CD4-positive, alpha-beta T cell treated with Interleukin-17A for 4 hours (primary cell): Measurements from ENCODE around the gene ZNF654.
"Not testable (repeated sequence)": the region's sequence is repeated elsewhere in the genome, so short reads cannot be mapped to it uniquely, and the experiment has no call there.

ENCODE experiments used
- DNase-seq: peaks from one replicate; pipeline ENCODE4 v3.0.0-alpha.2; 2020; ENCODE audit warnings: mixed read lengths

Gene ZNF654

GRCh38 chr3:88058581-88059379 lies at the start of gene ZNF654, which contains the start of gene CGGBP1:
ZNF654 (plus strand) TSS chr3:88059255; CDS start chr3:88059320, 65 bp downstream.
CGGBP1 (minus strand) TSS chr3:88059005; CDS start chr3:88055976, 3,029 bp downstream.
- DNase-seq = peak; percentile 99

GRCh38 chr3:88010810-88011209 lies 48.2 kb upstream of the ZNF654 start:
- no peak for DNase-seq

- DNase-seq = no peak
Observed at GRCh38 chr3:88013592-88013991, 45.5 kb upstream of the ZNF654 start.

GRCh38 chr3:88015656-88016055 lies 43.4 kb upstream of the ZNF654 start:
- DNase-seq = not testable (repeated sequence)

GRCh38 chr3:88019024-88019423 lies 40.0 kb upstream of the ZNF654 start:
- DNase-seq = no peak

DNA sequence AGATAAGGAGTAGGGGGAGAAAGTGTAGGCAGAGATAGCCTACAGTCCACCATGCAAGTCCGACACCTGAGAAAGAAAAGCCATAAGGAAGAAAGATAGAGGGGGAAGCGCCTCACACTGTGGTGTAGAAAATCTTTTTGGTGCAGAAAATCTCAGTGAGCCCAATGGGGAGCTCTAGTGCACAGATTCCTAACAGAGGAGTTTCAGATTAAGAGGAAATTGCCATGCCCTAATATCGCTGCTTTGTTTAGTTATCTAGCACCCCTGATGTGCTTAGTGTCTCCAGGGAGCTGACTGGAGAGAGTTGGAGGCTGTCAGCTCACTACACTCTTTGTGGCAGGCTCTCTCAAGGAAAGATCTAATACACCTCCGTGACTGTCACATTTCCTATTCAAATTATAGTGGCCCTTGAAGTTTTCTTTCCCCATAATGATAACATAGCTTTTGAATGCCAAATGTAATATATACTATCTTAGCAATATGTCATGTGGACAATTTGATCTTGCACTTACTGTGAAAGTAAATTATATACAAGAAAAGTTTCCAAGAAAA lies 34.0 kb upstream of the ZNF654 start:
- DNase-seq = no peak

GRCh38 chr3:88028876-88029275 lies 30.2 kb upstream of the ZNF654 start:
- DNase-seq = no peak

GRCh38 chr3:88030210-88030609 lies 28.8 kb upstream of the ZNF654 start:
- DNase-seq = no peak

DNA sequence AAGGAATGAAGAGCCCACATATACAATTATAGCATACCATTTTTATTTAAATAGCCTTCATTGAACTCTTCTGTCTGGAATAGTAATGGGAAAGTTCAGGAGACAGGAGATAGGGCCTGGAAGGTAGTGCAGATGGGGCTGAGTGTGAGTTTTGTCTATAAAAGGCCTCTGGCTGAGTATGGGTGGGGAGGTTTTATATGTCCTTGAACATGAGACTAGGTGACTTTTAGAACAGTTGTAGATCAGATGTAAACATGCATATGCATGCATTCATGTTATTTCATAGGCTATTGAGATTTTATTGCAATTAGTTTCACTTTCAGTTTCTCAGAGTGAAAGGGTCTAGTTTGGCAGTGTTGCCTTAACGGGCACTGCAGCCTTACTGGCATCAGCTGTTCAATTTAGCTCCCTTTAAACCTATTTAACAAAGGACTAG lies 27.4 kb upstream of the ZNF654 start:
- peak; percentile 47 for DNase-seq

DNA sequence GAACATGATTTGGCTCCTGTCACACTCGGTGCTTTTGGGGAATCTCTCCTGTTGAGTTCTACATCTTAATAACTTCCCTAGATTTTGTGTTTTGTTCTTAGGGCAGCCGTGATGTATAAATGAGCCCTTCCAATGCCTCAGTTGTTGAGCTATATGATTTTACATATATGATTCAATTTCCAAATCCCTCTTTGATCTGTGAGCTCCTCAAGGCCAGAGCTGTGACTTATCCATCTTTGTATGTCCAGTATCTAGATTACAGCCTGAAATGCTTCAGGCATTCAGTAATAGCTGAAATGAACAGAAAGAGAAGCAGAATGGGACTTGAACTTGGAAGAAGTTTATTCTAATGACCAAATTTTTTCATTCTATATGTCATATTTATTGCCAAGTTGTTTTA lies 26.8 kb upstream of the ZNF654 start:
- no peak for DNase-seq

- DNase-seq = no peak
Observed at GRCh38 chr3:88033079-88033478, 26.0 kb upstream of the ZNF654 start.

DNA sequence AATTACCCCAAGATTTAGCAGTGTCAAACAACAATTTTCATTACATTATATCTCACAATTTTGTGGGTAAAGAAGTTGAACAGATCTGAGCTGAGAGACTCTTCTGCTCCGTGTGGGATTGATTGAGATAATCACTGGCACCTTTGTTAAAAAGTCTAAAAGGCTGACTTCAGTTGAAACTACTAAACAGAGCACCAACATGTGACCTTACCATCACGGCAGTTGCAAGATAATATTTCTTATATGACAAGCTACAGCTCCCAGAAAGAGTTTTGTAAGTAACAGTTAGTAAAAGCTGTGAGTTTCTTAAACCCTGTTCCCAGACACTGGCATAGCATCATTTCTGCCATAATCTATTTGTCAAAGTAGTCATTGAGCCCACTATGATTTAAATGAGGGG lies 25.2 kb upstream of the ZNF654 start:
- DNase-seq = no peak

- no peak for DNase-seq
Observed at GRCh38 chr3:88034491-88035275, 24.4 kb upstream of the ZNF654 start.

DNA sequence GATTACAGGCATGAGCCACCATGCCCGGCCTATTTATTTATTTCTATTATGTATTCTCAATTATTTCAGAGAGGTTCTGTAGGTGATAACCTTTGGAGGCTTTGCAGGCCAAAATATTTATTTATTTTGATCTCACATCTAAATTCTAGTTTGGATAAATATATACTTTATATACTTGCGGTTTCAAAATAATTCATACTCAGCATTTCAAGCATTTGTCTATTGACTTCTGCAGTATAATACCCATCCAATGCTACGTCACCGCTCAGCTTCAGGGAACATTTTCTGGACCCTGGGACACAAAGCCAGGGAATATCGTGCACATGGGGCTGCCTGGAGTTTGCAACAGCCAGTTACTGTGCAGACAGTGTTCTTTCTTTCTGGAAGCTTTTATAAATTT lies 22.8 kb upstream of the ZNF654 start:
- DNase-seq = no peak

- DNase-seq = no peak
Observed at GRCh38 chr3:88038566-88038965, 20.5 kb upstream of the ZNF654 start.

- DNase-seq = no peak
Observed at GRCh38 chr3:88040529-88040928, 18.5 kb upstream of the ZNF654 start.

DNA sequence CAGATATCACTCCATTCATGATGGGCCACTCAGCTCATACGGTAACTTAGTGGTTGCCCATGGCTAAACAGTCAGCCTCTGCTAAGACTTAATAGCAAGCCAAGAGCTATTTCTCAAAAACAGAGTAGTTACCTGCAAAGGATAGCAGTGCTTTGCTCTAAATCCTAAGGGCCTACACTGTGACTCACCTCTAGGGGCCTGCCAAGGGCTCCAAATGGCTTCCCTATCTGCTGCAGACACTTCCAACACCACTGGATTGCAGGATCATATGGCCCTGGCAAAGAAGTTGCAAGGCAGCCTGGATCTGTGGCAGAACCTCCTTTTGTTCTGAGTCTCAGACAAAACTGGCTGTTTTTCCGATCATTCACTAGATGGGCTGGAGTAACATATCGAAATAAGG lies 18.1 kb upstream of the ZNF654 start:
- DNase-seq = no peak

- DNase-seq = no peak
Observed at GRCh38 chr3:88044411-88044810, 14.6 kb upstream of the ZNF654 start.

DNA sequence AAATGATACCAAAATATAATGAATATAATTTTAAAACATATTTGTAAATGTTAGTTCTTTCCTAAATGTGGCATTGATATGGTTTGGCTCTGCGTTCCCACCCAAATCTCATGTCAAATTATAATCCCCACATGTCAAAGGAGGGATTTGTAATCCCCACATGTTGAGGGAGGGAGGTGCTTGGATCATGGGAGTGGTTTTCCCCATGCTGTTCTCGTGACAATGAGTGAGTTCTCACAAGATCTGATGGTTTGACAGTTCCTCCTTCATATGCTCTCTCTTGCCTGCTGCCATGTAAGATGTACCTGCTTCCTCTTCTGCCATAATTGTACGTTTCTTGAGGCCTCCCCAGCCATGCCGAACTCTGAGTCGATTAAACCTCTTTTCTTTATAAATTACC lies 12.3 kb upstream of the ZNF654 start:
- DNase-seq = no peak

DNA sequence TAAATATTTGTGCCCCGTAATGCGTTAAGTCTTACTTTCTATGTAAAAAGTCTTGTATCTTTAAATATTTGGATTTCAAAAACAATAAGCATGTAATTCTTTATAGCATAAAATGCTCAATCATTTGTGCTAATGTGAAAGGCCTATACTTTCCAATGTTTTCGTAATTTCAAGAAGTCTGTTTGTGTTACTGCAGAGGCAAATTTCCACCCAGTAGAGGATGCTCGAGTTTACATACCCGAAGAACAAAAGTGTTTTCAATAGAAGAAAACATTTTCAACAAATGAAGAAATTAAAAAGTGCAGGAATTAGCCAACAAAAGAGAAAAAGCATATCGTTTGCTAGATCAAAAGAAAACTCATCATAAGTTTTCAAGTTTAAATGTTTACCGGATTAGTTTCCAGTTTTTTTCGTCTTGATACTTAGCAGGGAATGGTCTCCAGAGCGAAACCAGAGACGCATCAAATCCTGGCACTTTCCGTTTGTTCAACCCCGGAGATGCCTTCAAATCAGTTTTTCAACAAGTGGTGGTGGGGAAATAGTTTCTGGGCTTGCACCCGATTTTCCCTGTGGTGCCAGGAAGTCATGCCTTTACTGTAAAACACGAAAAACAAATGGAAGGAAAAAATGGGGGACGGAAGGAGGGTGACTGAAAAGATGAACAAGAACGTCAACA lies 1.3 kb upstream of the ZNF654 start:
- no peak for DNase-seq

- no peak for DNase-seq
Observed at GRCh38 chr3:88058306-88058580, 812 bp upstream of the ZNF654 start.

GRCh38 chr3:88059380-88060170 lies 520 bp downstream of the ZNF654 start:
- DNase-seq = no peak

GRCh38 chr3:88061746-88062145 lies 2.7 kb downstream of the ZNF654 start:
- DNase-seq = no peak
